Activated CD4-positive, alpha-beta T cell treated with anti-CD3 and anti-CD28 coated beads for 36 hours (primary cell): ENCODE data around the gene ZNF620. TPM values are rescaled to one million over a fixed set of nuclear protein-coding genes. Genes with fewer than 3 reads are reported as not detected.

Experiments
- ATAC-seq: fragments of 200-7000 bp; cut with Tn5 transposase; one replicate; pipeline ENCODE4 v1.10.0; 2021; ENCODE audit warnings: mild to moderate bottlenecking, moderate library complexity
- CTCF ChIA-PET: fragments of 350-600 bp; sonication (Branson Sonifier 250); formaldehyde crosslinking; loops from one replicate; lab custom pipeline; 2021; ENCODE audit warnings: antibody characterized with exemption; lab: Charles Lee
- POLR2A ChIA-PET: fragments of 350-600 bp; sonication (Branson Sonifier 250); formaldehyde crosslinking; loops from one replicate; lab custom pipeline; 2021; ENCODE audit warnings: antibody characterized with exemption, inconsistent platforms; lab: Charles Lee
- DNase-seq: peaks from one replicate; pipeline ENCODE4 v3.0.0-alpha.2; 2020
- H3K27ac Mint-ChIP-seq: one replicate; pipeline ENCODE4 v1.8.0; 2021; ENCODE audit warnings: mixed read lengths
- H3K27me3 Mint-ChIP-seq: one replicate; pipeline ENCODE4 v1.8.0; 2021; ENCODE audit warnings: mixed read lengths
- H3K36me3 Mint-ChIP-seq: one replicate; pipeline ENCODE4 v1.8.0; 2021; ENCODE audit warnings: low read depth, mixed read lengths
- H3K4me1 Mint-ChIP-seq: one replicate; pipeline ENCODE4 v1.8.0; 2021; ENCODE audit warnings: mixed read lengths
- H3K4me3 Mint-ChIP-seq: one replicate; pipeline ENCODE4 v1.8.0; 2021; ENCODE audit warnings: mild to moderate bottlenecking, moderate library complexity, mixed read lengths
- H3K9me3 Mint-ChIP-seq: one replicate; pipeline ENCODE4 v1.8.0; 2021; ENCODE audit warnings: low read depth, mixed read lengths
- intact Hi-C, 2 experiments: fragments of 100-400 bp; cut with DNase I in 1 of 2; cut with micrococcal nuclease in 1 of 2; formaldehyde crosslinking; loops; one replicate each; pipeline versions ENCODE4 v1.14.2 to v1.15.1; 2022 to 2024; cut with DNase I, micrococcal nuclease
- total RNA-seq, 2 experiments: library from RNA; stranded (reverse); gene quantifications; one replicate each; pipeline ENCODE4 v1.2.3, GENCODE V29; 2021

The ZNF620 gene
- total RNA-seq, 2 experiments from 2014 or later = 3.8 to 3.9 TPM

DNA sequence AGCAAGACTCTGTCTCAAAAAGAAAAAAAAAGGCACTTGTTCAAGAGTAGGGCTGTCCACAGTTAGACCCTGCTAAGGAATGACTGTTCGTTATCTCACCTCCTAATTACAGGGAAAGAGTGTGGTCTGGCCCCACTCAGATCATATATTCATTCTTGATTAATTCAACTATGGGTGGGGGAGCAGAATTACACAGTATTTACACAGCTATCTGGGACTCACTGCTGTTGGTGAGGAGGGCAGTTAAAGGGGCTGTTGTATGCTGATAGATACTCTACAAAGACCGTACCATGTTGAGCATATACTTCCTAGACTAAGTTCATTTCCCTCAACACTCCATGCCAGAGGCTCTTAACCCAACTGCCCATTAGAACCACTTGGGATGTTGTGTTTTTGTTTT is 3.8 kb upstream of the ZNF620 start:
- H3K4me3 Mint-ChIP-seq = no peak overlapping the region
- H3K27me3 Mint-ChIP-seq = no peaks in the 10 kb centered on the region
- ChIA-PET CTCF (no interaction called here), POLR2A (no interaction called here)
- peaks cover 27% of the 10 kb centered on the region for H3K4me1 Mint-ChIP-seq
- no peaks in the 10 kb centered on the region for H3K9me3 Mint-ChIP-seq
- H3K36me3 Mint-ChIP-seq = peaks cover 3% of the 10 kb centered on the region
- intact Hi-C loops = no loop called here
- ATAC-seq (no peak), DNase-seq (no peak)
- no peak overlapping the region for H3K27ac Mint-ChIP-seq

DNA sequence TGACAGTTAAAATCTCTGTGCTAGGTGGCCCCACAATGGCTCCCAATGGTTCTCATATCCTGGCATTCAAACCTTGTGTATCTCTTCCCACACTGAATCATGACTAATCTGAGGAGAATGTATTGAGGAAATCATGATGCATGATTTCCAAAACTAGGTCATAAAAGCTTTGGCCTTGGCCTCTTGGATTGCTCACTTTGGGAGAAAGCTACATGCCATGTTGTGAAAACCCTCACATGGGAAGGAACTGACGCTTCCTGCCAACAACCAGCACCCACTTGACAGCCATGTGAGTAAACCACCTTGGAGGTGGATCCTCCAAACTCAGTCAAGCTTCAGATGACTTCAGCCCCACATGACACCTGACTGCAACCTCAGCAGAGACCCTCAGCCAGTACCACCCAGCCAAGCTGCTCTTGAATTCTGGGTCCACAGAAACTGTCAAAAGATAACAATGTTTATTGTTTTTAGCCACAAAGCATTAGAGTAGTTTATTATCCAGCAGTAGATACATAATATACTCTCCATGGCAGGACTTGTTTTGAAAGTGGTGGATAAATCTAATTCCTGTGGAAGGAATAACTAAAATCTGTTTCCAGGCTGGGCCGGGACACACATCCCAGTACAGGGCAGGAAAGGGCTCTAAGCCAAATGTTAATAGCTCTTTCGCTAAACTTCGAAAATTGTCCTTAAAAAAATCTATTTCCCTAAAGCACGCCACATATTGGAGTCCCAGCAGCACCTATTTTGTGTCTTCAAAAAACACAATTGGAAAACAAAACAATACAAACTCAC is 1.0 kb upstream of the ZNF620 start:
- Mint-ChIP-seq H3K36me3 (peaks cover 10% of the 10 kb centered on the region), H3K4me3 (peak overlapping the region; percentile 86), H3K9me3 (no peaks in the 10 kb centered on the region), H3K27me3 (no peaks in the 10 kb centered on the region), H3K27ac (peak overlapping the region; percentile 92), H3K4me1 (peaks cover 29% of the 10 kb centered on the region)
- intact Hi-C loops = loop anchor here in 1 of 2 experiments (2.0 kb wide), 1 partner anchor 28 kb away; the partner anchor contains the start of gene ZNF619
- ChIA-PET CTCF (interaction anchor here (1.0 to 1.9 kb wide), 4 partner anchors 14 to 75 kb away, joined by 3 to 5 read pairs (median 4); no protein-coding TSS in a partner anchor), POLR2A (interaction anchor here (0.5 kb wide), 1 partner anchor 36 kb away, joined by 3 read pairs; no protein-coding TSS in a partner anchor)
- DNase-seq = peak; percentile 28
- ATAC-seq = peak; percentile 62

DNA sequence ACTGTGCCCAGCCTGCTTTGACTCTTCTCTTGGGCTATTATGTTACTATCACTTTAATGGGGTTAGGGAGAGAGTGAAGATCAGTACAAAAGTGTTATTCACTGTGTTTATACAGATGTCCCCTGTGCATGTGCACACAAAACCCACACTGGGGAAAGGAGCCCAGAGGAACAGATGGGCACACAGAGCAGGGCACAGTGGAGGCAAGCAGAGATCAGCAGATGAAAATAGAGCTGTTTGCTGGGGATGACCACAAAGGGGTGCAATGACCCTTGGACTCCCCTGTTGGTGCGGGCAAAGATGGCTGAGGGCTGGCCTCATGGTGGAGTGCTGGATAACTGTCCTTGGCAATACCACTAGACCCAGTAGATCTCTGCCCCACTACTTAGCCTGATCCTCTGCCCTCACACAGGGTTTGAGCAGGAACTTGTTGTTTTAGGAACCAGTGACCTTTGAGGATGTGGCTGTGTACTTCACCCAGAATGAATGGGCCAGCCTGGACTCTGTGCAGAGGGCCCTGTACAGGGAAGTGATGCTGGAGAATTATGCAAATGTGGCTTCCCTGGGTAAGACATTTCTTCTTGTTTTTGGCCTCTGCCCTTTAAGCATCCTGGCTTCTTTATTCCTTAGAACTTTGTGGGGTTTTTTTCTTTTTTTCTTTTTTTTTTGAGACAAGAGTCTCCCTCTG is 5.3 kb downstream of the ZNF620 start:
- ChIA-PET CTCF (no interaction called here), POLR2A (interaction anchor here (0.6 kb wide), 1 partner anchor 81 kb away, joined by 4 read pairs; no protein-coding TSS in a partner anchor)
- intact Hi-C loops = no loop called here
- ATAC-seq = no peak
- Mint-ChIP-seq H3K27ac (no peak overlapping the region), H3K4me3 (no peak overlapping the region), H3K27me3 (no peaks in the 10 kb centered on the region), H3K36me3 (peaks cover 34% of the 10 kb centered on the region), H3K4me1 (peaks cover 6% of the 10 kb centered on the region), H3K9me3 (no peaks in the 10 kb centered on the region)
- DNase-seq = no peak

DNA sequence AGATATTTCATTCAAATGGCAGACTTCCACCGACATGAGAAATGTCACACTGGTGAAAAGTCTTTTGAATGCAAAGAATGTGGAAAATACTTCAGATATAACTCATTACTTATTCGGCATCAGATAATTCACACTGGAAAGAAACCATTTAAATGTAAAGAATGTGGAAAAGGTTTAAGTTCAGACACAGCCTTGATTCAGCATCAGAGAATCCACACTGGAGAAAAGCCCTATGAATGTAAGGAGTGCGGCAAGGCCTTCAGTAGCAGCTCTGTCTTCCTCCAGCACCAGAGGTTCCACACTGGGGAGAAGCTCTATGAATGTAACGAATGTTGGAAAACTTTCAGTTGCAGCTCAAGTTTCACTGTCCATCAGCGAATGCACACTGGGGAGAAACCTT is 10.4 kb downstream of the ZNF620 start:
- POLR2A ChIA-PET = no interaction called here
- no peak overlapping the region for H3K4me3 Mint-ChIP-seq
- ATAC-seq (no peak), DNase-seq (no peak)
- no peaks in the 10 kb centered on the region for H3K4me1 Mint-ChIP-seq
- peaks cover 17% of the 10 kb centered on the region for H3K36me3 Mint-ChIP-seq
- H3K9me3 Mint-ChIP-seq = peaks cover 3% of the 10 kb centered on the region
- H3K27ac Mint-ChIP-seq = no peak overlapping the region
- no peaks in the 10 kb centered on the region for H3K27me3 Mint-ChIP-seq
- CTCF ChIA-PET = no interaction called here
- intact Hi-C loops = no loop called here

DNA sequence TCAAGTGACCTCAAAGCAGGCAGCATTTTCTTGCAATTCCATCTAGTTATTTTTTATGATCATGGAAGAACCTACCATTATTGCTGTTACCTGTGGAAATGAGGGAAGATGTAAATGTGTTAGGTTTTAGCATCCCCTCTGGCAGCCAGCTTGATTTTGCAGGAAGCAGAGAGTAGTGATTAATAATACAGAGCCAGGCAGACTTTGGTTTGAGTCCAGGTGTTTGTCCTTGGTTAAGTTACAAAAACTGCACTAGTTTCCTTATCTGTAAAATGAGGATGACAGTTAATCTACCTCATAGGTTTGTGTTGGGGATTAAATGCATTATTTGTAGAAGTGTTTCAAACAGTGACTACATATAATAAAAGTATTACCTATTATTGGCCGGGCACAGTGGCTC is 12.2 kb downstream of the ZNF620 start:
- Mint-ChIP-seq H3K4me3 (no peak overlapping the region), H3K9me3 (peaks cover 3% of the 10 kb centered on the region), H3K27me3 (no peaks in the 10 kb centered on the region), H3K27ac (no peak overlapping the region), H3K4me1 (no peaks in the 10 kb centered on the region), H3K36me3 (peaks cover 13% of the 10 kb centered on the region)
- POLR2A ChIA-PET = no interaction called here
- CTCF ChIA-PET = no interaction called here
- intact Hi-C loops = no loop called here
- ATAC-seq (no peak), DNase-seq (no peak)

DNA sequence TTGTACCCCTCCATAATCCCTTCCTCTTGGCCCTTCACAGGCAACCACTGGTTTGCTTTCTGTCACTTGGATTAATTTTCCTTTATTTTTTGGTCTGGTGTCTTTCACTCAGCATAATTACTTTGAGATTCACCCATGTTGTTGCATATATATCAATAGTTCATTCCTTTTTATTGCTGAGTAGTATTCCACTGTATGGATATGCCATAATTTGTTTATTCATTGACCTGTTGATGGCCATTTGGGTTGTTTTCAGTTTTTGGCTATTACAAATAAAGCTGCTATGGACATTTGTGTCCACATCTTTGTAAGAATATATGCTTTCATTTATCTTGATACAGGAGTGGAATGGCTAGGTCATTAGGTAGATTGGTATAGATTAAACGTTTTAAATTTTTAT is 13.0 kb downstream of the ZNF620 start:
- ATAC-seq (no peak), DNase-seq (no peak)
- ChIA-PET POLR2A (no interaction called here), CTCF (interaction anchor here (1.3 kb wide), 1 partner anchor 14 kb away, joined by 4 read pairs; no protein-coding TSS in a partner anchor)
- H3K4me3 Mint-ChIP-seq = no peak overlapping the region
- no peak overlapping the region for H3K27ac Mint-ChIP-seq
- H3K4me1 Mint-ChIP-seq = peaks cover 2% of the 10 kb centered on the region
- H3K36me3 Mint-ChIP-seq = peaks cover 13% of the 10 kb centered on the region
- H3K9me3 Mint-ChIP-seq = peaks cover 3% of the 10 kb centered on the region
- no peaks in the 10 kb centered on the region for H3K27me3 Mint-ChIP-seq
- intact Hi-C loops = no loop called here

DNA sequence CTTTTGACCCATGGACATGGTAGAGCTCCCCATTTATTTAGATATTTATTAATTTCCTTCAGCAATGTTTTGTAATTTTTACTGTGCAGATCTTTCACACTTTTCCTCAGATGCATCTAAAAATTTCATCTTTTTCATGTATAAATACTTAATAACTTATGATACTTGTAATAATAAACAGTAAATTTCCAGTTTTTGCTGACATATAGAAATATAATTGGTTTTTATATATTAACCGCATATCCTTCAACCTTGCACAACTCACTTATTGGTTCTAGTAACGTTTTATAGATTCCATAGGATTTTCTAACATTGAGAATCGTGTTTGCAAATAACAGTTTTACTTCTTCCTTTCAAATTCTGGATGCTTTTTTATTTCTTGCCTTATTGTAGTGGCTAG is 15.4 kb downstream of the ZNF620 start:
- H3K27me3 Mint-ChIP-seq = no peaks in the 10 kb centered on the region
- no peak for DNase-seq
- no peak overlapping the region for H3K27ac Mint-ChIP-seq
- CTCF ChIA-PET = no interaction called here
- H3K36me3 Mint-ChIP-seq = peaks cover 10% of the 10 kb centered on the region
- no peak for ATAC-seq
- H3K4me3 Mint-ChIP-seq = no peak overlapping the region
- POLR2A ChIA-PET = no interaction called here
- H3K4me1 Mint-ChIP-seq = peaks cover 17% of the 10 kb centered on the region
- peaks cover 3% of the 10 kb centered on the region for H3K9me3 Mint-ChIP-seq
- intact Hi-C loops = loop anchor here (5.0 to 10.0 kb wide), 4 partner anchors 44 to 1441 kb away; partner anchors contain the start of genes RPSA (in 1 of the 2), ULK4 (in 1 of the 2) and ZNF619 (in 1 of the 2)

DNA sequence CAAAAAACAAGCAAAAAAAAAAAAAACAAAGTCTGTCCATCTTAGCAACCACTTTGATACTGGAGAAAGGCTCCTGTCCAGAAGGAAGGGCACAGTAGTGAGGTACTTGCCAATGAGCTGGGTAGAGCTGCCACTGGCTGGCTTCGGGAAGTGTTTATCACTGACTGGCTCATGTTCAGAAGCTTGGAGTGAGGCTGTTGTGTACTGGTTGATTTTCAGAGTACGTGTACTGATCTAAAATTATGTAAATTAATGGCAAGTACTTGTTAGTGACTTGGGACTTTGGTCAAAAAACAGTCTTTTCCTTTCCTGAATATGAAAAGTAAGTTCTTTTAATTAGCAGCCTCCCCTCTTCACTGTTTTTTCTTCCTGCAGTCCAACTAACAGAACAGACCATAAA is 17.9 kb downstream of the ZNF620 start:
- H3K9me3 Mint-ChIP-seq = peaks cover 2% of the 10 kb centered on the region
- ATAC-seq (no peak), DNase-seq (no peak)
- H3K27me3 Mint-ChIP-seq = no peaks in the 10 kb centered on the region
- peak overlapping the region; percentile 91 for H3K4me3 Mint-ChIP-seq
- peaks cover 26% of the 10 kb centered on the region for H3K36me3 Mint-ChIP-seq
- intact Hi-C loops = loop anchor here (1.0 to 10.0 kb wide), 11 partner anchors 17 to 1439 kb away; partner anchors contain the start of genes EIF1B (in 2 of the 2), RPL14 (in 2 of the 2), ZNF619 (in 2 of the 2) and ZNF620 (in 2 of the 2)
- CTCF ChIA-PET = interaction anchor here (0.8 to 1.0 kb wide), 2 partner anchors 16 to 70 kb away, joined by 4 to 5 read pairs; no protein-coding TSS in a partner anchor
- peaks cover 24% of the 10 kb centered on the region for H3K4me1 Mint-ChIP-seq
- no peak overlapping the region for H3K27ac Mint-ChIP-seq
- POLR2A ChIA-PET = interaction anchor here (0.8 to 0.9 kb wide), 2 partner anchors 9 to 1345 kb away, joined by 3 read pairs; no protein-coding TSS in a partner anchor

DNA sequence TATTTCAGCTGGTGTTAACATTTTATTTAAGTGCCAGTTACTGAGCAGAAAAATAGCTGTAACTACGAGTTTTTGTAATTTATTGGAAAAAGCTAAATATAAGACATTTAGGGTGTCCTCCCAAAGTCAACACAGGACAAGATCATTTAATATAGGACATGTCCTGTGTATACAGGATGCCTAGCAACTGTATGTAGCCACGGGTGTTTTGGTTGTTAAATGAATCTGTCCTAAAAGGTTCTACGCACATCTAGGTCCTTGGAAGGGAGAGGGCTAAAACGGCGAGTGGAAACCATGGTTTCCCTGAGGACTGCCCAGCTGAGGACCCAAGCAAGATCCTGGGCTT is 18.4 kb downstream of the ZNF620 start:
- intact Hi-C loops = loop anchor here (1.0 to 10.0 kb wide), 11 partner anchors 17 to 1438 kb away; partner anchors contain the start of genes EIF1B (in 2 of the 2), RPL14 (in 2 of the 2), ZNF619 (in 2 of the 2) and ZNF620 (in 2 of the 2)
- Mint-ChIP-seq H3K4me3 (peak overlapping the region; percentile 91), H3K9me3 (no peaks in the 10 kb centered on the region), H3K27me3 (no peaks in the 10 kb centered on the region), H3K4me1 (peaks cover 24% of the 10 kb centered on the region), H3K36me3 (peaks cover 27% of the 10 kb centered on the region), H3K27ac (peak overlapping the region; percentile 75)
- no peak for ATAC-seq
- DNase-seq = no peak
- POLR2A ChIA-PET = interaction anchor here (0.8 to 0.9 kb wide), 2 partner anchors 9 to 1346 kb away, joined by 3 read pairs; no protein-coding TSS in a partner anchor
- CTCF ChIA-PET = interaction anchor here (0.8 to 1.0 kb wide), 2 partner anchors 16 to 70 kb away, joined by 4 to 5 read pairs; no protein-coding TSS in a partner anchor

DNA sequence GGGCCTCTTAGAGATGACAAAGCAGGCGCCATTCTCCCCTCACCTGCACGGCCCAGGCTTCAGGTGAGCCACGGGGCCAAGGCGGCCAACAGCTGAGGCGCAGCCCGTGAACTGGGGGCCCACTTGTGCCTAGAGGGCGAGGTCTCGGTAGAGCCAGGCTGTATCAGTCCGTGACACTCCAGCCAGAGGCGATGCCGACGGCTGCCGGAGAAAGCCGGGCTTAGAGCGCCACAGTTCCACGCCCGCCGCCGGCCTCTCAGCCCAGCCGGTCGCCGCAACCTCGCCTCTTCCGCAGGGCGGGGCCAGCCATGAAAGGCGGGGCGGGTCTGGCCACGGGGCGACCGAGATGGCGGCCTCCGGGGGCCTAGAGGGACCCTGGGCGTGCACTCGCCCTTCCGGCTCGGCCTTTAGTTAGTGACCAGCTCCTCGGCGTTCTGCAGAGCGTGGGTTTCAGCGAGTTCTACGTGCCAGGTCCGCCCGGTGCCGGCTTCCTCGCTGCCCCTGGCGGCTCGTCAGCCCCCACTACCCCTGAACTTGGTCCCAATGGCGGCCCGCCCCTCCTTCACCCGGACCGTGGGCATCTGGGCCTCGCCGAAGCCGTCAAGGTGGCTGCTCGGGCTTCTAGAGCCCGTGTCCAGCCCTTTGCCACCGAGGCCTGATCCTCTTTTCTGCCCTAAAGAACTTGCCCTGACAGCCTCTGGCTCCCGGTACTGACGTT is 18.9 kb downstream of the ZNF620 start, which contains the start of gene ZNF621:
Gene ZNF621, plus strand, starts transcription at position 393 of the 718 bp plus-strand sequence. CDS start 881 bp downstream, outside the sequence.
- ATAC-seq = peak; percentile 97
- DNase-seq = peak; percentile 89
- Mint-ChIP-seq H3K36me3 (peaks cover 27% of the 10 kb centered on the region), H3K4me3 (peak within 1 kb of the TSS; percentile 91), H3K27ac (peak within 1 kb of the TSS; percentile 94), H3K9me3 (no peaks in the 10 kb centered on the region), H3K4me1 (peaks cover 24% of the 10 kb centered on the region), H3K27me3 (no peaks in the 10 kb centered on the region)
- CTCF ChIA-PET = interaction anchor here (0.8 to 1.2 kb wide), 3 partner anchors 9 to 71 kb away, joined by 3 to 5 read pairs (median 4); no protein-coding TSS in a partner anchor
- intact Hi-C loops = loop anchor here (1.0 to 10.0 kb wide), 11 partner anchors 18 to 1438 kb away; partner anchors contain the start of genes EIF1B (in 2 of the 2), RPL14 (in 2 of the 2), ZNF619 (in 2 of the 2) and ZNF620 (in 2 of the 2)
- POLR2A ChIA-PET = interaction anchor here (0.8 to 0.9 kb wide), 2 partner anchors 8 to 1346 kb away, joined by 3 read pairs; no protein-coding TSS in a partner anchor
